ENCODE measurements around the gene GPR137. TPM values are rescaled to one million over a fixed set of nuclear protein-coding genes. Genes with fewer than 3 reads are reported as not detected.

The GPR137 gene
- total and polyA plus RNA-seq, 12 donors: 16.4 to 43.0 (median 24.3) TPM

- no peak for ATAC-seq
- Histone ChIP-seq H3K9me3 (no peaks in the 10 kb centered on the region), H3K27me3 (no peaks in the 10 kb centered on the region), H3K4me3 (no peak overlapping the region), H3K36me3 (peaks cover 0 to 89% (median 27%) of the 10 kb centered on the region in 9 donors), H3K4me1 (peaks cover 11 to 21% (median 15%) of the 10 kb centered on the region in 9 donors), H3K27ac (no peak overlapping the region)
- intact Hi-C loops (cut with DNase I): no loop called here
- TF ChIP-seq CTCF (IDR thresholded peaks at IDR 0.05): no peak
- DNase-seq: no peak
- 84 to 87% methylated on average over 29 of the region's 29 CpGs for WGBS, 2 donors
Measured at GRCh38 chr11:64263021-64263946, 22.4 kb upstream of the GPR137 start.

GRCh38 chr11:64263947-64264317 is 21.7 kb upstream of the GPR137 start:
- no peaks in the 10 kb centered on the region for H3K9me3 ChIP-seq

GRCh38 chr11:64264371-64264852 is 21.2 kb upstream of the GPR137 start:
- WGBS, 2 donors: 90 to 92% methylated on average over 10 of the region's 10 CpGs

More at GRCh38 chr11:64263947-64264317, 21.7 kb upstream of the GPR137 start:
- Histone ChIP-seq H3K27ac (no peak overlapping the region), H3K36me3 (peaks cover 0 to 83% (median 23%) of the 10 kb centered on the region in 9 donors), H3K4me1 (peaks cover 18 to 28% (median 22%) of the 10 kb centered on the region in 9 donors), H3K4me3 (no peak overlapping the region), H3K27me3 (no peaks in the 10 kb centered on the region)
- no peak for ATAC-seq
- no peak for DNase-seq
- WGBS, 2 donors: 90 to 95% methylated on average over 8 of the region's 8 CpGs
- no peak for TF ChIP-seq CTCF (IDR thresholded peaks at IDR 0.05)
- intact Hi-C loops (cut with DNase I): no loop called here

More at GRCh38 chr11:64264371-64264852, 21.2 kb upstream of the GPR137 start:
- Histone ChIP-seq H3K4me1 (peaks cover 18 to 32% (median 24%) of the 10 kb centered on the region in 9 donors), H3K36me3 (peaks cover 0 to 78% (median 23%) of the 10 kb centered on the region in 9 donors), H3K9me3 (no peaks in the 10 kb centered on the region), H3K27me3 (no peaks in the 10 kb centered on the region), H3K27ac (no peak overlapping the region), H3K4me3 (no peak overlapping the region)
- no peak for DNase-seq
- no peak for TF ChIP-seq CTCF (IDR thresholded peaks at IDR 0.05)
- ATAC-seq: no peak
- intact Hi-C loops (cut with DNase I): no loop called here

Measured in heart right ventricle (tissue), 16 donors.